ENCODE measurements around the gene TSPAN9.

DNA sequence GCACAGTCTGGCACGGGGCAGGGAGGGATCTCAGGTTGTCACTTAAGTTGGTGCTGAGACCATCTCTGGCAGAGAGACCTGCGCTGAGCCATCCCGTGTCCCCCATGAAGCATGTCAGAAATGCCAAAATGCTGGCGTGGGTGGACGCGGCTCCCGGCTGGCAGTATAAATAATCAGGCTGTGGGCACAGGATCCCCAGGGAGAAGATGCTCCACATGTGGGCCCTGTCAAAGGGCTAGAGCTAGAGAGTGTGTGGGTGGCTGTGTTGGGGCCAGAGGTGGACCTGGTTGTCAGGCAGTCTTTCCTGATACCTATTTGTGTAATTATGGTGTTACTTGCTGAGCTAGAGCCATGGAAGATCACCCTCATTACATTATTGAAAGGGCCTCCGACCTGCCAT, 189.5 kb downstream of the TSPAN9 start:
- TF ChIP-seq, protein P1, sequence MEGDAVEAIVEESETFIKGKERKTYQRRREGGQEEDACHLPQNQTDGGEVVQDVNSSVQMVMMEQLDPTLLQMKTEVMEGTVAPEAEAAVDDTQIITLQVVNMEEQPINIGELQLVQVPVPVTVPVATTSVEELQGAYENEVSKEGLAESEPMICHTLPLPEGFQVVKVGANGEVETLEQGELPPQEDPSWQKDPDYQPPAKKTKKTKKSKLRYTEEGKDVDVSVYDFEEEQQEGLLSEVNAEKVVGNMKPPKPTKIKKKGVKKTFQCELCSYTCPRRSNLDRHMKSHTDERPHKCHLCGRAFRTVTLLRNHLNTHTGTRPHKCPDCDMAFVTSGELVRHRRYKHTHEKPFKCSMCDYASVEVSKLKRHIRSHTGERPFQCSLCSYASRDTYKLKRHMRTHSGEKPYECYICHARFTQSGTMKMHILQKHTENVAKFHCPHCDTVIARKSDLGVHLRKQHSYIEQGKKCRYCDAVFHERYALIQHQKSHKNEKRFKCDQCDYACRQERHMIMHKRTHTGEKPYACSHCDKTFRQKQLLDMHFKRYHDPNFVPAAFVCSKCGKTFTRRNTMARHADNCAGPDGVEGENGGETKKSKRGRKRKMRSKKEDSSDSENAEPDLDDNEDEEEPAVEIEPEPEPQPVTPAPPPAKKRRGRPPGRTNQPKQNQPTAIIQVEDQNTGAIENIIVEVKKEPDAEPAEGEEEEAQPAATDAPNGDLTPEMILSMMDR (conservative IDR thresholded peaks at IDR 0.05; ENCODE audit: low read depth, low read length): no peak
- TF ChIP-seq EZH2 (IDR thresholded peaks at IDR 0.05; ENCODE audit: borderline replicate concordance, low read depth, low read length, poor library complexity, severe bottlenecking): no peak
